ENCODE data around the gene NPAS3.

- TF ChIP-seq POLR2AphosphoS5 (IDR thresholded peaks at IDR 0.05): no peak
- no peak for TF ChIP-seq CTCF (IDR thresholded peaks at IDR 0.05)
- no peak for TF ChIP-seq POLR2A (IDR thresholded peaks at IDR 0.05)
Measured at GRCh38 chr14:33150666-33151428, 212.2 kb downstream of the NPAS3 start.
